ENCODE measurements around the gene TNPO3.

TNPO3 gene

DNA sequence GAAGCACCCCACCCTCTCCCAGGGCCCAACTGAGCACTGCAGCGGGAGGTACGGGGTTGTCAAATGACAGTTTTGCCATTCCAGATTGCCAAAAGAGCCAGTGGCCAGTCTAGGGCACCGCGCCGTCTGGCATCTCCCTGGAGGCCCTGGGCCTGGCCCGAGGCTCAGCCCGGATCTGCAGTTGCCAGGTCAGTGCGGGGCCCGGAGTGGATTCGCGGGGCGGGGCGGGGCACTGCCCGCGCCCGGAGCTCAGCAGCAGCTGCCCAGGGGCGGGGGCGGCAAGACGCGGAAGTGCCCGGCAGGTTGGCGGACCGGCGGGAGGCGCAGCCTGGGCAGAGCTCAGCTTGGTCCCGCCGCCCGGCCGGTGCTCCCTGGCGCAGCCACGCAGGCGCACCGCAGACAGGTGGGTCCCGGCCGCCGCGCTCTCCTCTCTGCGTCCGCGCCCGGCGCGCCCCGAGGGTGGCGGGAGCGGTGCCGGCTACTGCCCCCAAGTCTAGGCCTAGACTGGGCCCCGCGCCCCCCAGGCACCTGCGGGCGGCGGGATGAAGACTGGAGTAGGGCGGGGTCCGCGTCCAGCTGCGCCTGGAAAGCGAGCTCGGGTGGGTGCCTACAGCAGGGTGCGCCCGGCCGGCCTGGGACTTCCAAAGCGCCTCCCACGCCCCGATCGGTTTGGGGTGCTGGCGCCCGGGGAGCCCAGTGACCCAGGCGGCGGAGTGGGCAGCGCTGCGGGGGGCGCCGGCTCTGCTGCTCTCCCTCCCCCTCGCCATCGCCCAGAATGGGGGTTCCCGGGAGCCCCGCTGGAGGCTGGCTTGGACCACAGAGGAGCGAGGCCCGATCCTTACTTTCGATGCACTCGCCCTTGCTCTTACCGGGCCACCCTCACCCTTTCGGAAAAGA is 117.0 kb downstream of the TNPO3 start, which contains the start of gene IRF5:
Gene IRF5 (plus strand): TSS at position 281 of the 897 bp plus-strand sequence. CDS start 4,155 bp downstream, outside the sequence.
- peak; percentile 80 to 94 for DNase-seq

DNA sequence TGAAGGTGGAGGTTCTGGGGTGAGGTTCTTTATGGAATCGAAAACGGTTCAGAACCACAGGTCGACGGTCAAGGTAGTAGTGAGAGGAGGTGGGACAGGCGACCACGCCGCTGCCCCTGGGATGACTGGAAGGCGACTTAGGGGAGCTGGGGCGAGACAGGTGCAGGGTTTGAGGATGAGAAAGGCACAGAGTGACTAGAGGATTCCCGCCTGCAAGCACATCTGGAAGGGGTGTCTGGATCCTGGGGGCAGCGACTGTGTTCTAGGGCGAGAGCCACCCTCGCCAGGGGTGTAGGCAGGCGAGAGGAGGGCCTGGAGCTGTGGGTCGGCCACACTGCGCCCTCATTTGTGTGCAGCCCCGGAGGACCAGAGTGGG is 117.7 kb downstream of the TNPO3 start:
- DNase-seq = no peak

DNA sequence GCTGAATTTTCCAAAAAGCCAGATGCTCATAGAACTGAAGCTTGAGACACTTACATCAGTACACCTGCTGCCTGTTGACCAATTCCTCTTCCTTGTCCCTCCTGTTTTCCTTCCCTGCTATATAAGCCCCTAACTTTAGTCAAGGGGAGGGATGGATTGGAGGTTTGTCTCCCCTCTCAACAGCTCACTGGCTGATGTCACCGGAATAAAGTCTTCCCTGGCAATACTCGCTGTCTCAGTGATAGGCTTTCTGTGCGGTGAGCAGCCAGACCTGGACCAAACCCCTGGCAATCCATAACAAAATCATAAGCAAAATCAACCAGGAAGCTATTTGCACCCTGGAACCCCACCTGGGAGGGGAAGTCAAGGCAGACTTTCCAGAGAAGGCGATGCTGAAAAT is 118.1 kb downstream of the TNPO3 start:
- DNase-seq = no peak

DNA sequence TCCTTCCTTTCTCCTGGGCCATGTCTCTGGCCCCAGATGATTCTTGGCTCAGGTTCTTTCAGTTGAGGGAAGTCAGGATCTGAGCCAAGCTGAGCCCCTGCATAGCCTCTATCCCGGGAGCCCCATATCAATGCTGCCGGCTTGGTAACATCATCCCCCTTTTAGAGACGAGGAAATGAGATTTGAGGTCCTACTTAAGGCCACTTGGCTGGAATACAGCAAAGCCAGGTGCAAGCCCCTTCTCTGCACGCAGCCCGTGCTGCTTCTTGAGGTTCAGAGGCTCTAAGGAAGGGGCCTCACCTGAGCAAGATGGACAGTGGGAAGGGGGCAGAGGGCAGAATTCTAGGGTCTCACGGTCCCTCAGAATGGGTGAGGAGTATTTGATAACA is 119.6 kb downstream of the TNPO3 start:
- DNase-seq = no peak

DNA sequence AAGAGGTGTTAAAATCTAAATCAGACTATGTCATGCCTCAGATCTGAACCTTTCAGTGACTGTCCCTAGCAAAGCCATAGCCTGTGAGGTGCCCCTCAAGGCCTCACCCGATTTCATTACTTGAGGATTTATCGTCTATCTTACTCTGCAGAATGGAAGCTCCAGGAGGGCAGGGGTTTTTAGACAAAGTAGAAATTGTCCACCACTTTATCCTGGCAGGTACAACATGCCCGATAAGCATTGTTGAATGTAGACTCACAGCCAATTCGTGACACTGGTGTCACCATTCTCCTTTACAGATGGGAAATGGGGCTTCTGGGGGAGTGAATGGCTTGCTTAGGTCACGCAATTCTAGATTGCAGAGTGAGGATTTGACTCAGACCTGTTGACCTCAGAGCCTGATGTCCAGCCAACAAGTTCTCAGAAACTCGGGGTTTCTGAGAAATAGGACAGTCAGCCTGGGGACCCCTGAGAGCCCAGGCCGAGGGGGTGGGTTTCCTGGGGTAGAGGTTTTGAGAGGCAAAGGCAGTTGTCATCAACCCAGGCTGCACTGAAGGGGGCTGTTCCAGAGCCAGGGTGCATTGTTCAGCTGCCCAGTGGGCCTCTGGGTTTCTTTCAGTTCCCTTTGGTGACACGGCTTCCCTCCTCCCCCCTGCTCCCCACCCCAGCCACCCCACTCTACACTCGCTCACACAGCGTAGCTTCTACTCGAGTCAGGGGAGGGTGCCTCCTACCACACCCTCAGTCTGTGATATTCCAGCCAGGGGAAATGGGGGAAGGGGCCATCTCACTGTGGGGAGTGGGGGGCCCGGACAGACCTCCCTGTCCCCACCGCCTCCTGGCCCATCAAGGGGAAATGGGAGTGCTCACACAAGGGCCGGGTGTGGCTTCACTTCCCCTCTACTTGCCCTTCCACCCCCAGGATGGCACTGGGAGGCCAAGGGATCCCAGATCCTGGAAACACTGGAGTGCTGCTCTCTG is 120.3 kb downstream of the TNPO3 start:
- peak; percentile 85 to 93 for DNase-seq

DNA sequence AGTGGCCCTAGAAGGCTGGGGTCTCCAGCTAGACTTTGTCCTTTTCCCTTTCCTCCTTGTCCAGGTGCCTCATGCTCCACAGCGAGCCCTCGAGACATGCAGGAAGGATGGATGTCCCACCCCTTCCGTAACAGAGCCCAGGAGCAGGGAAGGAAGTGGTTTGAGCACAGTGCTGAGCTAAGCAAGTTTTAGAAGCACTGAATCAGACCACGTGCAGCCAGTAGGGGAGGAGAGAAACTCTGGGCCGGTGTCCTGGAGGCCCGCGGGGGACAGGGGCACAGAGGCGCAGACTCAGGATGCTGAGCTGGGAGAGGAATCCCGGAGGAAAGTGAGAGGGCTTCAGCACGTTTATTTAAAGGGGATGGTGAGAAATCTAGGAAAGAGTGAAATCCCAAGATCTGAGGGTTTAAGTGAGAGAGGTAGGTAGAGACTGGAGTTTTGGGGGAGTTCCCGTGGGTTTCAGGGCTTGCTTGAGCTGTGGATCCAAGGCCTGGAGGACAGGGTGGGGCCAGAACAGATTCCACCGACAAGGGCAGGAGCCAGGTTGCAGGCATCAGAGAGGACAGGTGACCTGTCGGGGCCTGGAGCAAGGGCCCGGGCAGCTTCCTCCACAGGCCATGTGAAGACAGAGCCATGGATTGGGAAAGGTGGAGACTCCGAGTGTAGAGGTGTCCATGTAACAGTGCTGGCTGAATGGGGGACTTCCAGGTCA is 121.6 kb downstream of the TNPO3 start:
- peak; percentile 77 to 88 for DNase-seq

DNA sequence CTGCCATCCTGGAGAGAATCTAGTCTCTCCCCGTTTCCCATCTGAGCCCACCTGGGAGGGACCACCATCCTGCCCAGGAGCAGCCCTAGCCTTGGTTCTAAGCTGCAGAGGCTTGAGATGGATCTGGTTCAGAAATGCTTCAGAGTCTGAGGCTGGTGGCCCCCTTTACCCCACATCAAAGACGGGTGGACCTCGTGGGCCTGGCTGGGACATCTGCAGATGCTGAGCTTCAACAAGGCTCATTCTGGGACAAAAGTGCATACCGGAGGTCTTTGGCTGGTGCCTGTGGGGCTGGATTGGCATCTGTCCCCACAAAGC is 122.1 kb downstream of the TNPO3 start:
- no peak for DNase-seq

DNA sequence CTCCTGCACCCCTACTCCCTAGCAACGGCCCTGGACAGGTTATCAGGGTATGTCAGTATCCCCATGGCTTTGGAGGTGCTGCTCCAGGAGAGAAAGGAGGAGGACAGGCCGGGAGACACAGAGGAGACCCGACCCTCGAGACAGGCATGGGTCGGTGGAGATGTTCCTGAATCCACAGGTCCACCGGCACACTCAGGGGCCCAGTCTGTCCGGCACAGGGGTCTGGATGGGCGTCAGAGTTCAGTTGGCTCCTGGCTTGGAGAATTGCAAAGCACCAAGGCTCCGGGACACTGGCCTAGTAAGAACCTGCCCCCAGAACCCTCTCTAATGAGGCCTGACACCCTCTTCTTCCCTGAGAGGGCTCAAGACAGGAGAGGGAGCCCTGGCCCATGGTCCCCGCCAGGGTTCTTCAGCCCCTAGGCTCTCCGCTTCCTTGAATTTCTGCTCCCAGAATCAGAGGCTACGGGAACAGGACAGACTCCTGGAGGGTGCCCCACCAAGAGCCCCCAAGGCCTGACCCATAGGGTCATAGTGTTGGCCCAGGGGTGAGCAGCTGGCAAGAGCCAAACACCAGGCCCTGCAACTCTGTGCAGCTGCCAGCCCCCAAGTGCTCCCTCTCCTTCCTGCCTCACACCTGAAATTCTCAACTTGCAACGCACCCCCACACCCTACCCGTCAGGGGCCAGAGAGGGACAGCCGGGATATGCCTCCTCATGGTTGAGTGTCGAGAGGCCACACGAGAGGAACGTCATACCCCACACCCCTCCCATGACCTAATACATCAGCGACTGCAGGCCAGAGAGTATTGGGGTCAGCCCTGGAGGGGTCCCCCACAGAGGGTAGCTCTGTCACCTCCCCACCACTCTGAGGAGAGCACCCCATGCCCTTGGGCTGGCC is 122.7 kb downstream of the TNPO3 start:
- DNase-seq = no peak

DNA sequence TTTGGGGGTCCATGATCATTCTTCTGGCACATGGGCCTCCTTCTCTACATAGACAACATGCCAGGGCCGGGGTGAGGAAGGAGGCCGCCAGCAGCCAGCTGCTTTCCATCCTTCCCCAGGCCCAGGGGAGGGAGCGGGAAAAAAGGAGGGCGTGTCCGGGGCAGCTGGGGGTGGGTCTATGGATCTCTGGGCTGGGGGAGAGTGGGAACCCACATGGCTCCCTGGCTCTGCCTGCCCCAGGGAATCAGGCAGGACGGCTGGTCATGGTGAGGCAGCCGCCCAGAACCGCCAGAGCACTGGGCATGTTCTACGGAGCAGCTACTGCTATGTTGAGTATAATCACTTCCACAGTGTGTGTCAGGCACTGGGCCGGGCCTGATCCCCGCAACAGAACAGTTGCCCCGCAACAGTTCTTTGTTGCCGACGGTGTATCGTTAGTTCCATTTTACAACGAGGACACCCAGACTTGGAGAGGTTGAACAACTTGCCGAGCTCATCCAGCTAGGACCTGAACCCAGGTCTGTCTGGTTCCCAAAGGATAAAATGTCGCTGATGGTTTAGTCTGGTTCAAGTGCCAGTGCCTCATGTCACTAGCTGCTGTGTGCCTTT is 123.6 kb downstream of the TNPO3 start:
- DNase-seq = no peak

DNA sequence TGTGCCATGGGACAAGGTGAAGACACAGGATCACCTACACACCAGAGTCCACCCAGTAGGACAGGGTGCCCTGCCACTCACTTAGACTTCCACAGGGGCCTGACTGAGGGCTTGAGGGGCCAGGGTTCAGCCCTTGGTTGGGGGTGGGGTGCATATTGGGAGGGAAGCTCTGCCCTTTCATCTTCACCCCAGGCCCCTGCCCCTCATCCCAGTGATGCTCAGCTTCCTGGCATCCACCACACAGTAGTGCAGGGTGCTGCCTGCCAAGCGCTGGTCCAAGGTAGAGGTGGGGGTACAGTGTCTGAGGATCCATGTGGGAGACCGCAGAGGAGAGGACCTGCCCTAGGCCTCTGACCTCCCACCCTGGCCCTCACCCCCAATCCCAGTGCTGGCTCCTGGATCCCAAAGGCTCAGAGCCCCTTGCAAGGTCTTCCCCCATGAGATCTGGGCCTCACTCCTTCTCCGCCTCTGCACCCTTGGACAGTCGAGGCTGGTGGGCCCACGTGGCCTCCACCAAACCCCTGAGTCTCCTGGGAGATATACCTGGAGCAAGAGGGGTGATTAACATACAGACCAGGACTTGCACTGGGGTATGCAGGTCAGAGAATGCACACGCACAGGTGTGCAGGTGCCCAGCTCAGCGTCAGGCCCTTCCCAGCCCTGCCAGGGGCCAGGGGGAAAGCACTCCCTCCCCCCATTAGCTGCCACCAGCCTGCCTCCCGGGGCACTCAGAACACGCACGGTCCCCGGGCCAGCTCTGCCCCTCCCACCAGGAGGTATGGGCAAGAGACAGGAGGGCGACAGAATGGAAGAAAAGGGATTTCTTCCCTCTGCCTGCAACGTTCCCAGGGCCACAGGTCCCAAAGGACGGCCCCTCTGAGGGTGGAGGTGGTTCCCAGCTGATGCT is 125.8 kb downstream of the TNPO3 start:
- DNase-seq = no peak

DNA sequence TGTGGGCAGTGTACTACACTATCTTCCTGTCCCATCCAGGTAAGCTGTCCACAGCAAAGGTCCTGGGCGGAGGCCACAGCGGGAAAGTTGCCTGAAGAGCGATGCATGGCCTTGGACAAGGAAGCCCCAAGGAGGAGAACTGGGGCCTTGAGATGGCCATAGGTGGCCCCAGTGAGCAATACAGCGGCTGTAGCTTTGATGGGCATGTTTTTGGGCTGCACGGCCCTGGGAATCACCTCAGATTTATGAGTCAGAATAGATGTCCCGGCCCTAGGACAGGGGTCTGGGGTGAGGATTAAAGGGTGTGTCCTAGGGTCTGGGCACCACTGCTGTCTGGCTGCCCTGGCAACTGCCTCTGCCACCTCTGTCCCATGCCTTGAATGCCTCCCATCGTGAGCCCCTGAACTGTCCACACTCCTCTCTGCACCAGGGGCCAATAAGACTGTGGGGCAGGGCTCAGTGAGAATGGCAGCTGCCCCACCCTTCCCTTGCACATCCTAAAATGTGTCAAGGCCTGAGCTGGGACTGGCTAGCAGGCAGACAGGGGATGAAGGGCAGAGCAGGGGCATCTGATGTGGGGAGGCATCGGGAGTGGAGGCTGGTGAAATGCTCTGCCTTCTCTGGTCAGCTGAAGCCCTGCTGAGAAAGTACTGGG is 126.6 kb downstream of the TNPO3 start:
- no peak for DNase-seq

DNA sequence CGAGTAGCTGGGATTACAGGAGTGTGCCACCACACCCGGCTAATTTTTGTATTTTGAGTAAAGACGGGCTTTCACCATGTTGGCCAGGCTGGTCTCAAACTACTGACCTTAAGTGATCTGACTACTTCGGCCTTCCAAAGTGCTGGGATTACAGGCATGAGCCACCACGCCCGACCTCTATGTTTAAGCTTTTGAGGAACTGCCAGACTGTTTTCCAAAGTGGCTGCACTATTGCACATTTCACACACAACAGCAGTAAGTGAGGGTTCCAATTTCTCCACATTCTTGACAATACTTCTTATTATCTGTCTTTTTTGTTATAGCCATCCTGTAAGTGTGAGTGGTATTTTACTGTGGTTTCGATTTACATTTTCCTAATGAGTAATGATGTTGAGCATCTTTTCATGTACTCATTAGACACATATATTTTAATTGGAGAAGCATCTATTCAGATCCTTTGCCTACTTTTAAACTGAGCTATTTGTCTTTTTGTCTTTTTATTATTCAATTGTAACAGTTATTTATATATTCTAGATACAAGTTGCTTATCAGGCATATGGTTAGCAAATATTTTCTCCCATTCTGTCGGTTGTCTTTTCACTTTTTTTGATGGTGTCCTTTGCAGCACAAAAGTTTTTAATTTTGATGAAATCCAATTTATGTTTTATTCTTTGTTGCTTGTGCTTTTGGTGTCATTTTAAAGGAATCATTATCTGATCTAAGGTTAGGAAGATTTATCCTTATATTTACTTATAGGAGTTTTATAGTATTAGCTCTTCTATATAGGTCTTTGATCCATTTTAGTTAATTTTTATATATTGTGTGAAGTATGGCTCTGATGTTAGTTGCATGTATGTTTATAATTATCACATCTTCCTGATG is 130.0 kb downstream of the TNPO3 start:
- DNase-seq = peak; percentile 56 to 57

DNA sequence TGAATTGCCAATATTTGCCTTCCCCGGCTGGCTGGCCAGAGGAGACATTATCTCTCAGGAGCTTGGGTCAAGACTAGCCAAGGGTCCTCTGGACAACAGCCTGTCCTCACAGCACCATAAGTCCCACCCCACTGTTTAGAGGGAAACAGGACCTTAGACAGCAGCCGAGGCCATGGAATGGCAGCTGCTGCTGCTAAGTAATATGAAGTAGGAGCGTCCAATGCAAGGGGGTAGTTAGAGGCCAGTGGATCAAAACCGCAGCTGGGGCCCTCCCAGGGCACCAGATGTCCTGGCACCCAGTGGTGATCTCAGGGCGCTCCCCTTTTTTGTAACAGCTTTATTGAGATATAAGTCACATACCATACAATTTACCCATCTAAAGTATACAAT is 131.5 kb downstream of the TNPO3 start:
- DNase-seq = no peak

DNA sequence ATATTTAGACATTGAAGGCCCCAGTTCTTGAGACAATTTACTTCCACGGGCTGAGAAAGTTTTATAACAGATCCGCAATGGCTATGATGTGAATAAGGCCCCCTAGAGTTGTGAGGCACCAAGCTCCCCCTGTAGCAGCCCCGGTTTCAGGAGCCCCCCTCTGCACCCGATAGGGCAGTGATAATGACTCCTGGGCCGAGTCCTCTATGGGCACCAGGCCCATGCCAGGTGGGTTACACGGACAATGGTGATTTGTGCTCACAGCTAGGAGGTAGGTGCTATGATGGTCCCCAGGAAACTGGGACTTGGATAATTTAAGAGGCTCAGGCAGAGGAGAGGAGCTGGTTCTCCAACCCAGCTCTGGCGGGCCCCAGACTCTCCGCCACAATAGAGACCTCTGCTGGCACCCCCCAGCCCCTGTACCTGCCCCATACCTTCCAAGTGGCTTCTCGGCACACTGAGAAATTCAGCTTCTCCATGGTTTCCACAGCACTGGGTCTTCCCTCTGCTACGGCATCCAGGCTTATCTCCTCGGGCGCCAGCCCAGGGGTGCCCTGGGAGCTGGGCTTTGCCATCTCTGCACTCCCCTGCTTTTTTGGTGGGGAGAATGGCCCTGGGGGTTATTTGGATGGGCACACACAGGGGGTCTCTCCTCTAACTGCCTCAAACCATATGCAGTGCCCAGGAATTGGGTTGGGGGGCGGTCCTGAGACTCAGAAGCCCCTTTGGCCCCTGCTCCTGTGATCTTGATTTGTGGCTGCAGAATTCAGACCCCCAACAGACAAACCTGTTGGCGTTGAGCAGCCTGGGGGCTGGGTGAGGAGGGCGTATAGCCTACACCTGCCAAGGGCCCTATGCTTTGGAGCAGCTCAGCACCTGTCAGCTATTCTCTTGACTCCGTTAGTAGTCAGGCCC is 132.2 kb downstream of the TNPO3 start:
- no peak for DNase-seq

DNA sequence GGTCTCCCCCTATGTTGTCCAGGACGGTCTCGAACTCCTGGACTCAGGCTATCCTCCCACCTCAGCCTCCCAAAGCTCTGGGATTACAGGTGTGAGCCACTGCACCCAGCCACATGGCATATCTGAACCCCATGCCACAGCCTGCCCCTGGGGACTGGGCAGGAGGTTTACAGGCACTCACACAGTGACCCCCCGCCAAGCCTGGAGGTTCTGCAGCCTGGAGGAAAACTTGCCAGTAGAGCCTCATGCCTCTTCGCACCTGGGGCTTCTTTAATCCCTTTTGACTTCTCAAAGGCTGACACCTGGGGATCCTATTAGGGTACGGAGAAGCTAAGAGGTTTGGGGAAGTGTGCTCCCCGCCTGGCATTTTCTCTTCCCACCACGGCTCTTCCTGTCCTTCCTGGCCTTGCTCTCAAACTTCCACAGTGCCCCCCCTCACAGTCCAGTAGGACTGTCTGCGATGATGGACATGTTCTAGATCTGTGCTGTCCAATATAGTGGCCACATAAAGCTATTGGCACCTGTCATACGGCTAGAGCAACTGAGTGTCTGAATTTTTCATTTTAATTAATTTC is 133.0 kb downstream of the TNPO3 start:
- DNase-seq = no peak

DNA sequence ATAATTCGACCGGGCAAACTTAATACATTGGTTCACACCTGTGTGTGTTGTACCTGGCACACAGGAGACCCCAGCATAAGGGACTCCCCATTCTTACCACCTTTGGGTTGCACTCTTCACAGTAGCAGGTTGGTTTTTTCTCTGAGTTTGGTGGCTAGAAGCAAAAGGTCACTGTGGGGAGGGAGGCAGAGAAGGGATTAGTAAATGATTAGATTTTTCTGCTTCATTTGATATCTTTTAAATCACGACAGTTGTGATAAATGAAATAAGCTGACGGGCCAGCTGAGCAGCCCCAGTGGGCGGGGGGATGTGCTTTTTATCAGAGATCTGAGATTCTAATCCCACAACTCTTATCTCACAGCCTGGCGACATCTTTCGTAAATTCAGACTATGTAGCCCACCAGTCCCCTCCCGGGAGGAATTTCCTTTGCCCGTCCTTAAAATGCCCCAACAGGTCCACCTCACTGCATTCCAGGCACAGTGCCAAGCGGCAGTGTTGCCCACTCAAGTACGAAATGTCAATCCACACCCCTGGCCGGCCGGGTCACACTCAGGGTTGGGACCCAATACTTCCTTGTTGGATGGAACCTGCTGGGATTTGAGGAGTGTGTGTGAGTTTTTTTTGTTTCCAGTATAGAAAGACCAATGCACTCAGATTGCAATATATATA is 133.9 kb downstream of the TNPO3 start:
- no peak for DNase-seq

All from inflammatory macrophage (primary cell).